ENCODE measurements around the gene ANKRD9. TPM values are rescaled to one million over a fixed set of nuclear protein-coding genes. Genes with fewer than 3 reads are reported as not detected.

ANKRD9 gene
- total RNA-seq, 8 experiments from 2014 or later: 1.7 to 12.7 (median 7.6) TPM

GRCh38 chr14:102513899-102514772, 4.6 kb upstream of the ANKRD9 start:
- in situ Hi-C loops (cut with MboI; ENCODE audit: low pct_unique_long_range_greater_than_20kb in 2 of 9, low sequenced_read_pairs in 9 of 9, unreplicated experiment in 9 of 9): loop anchor here in 2 of 9 experiments (10.0 kb wide), 1 partner anchor 69 kb away; no protein-coding TSS in a partner anchor
- 65 to 100% (median 90%) methylated on average over 1 to 12 of the region's 21 CpGs; no CpG with 5 or more reads in 3 of the 10 experiments for WGBS, 10 experiments
- Histone ChIP-seq H3K4me1 (replicated peaks in 1 of 2) (peaks cover 0 to 11% of the 10 kb centered on the region in 2 donors), H3K4me3 (no peak overlapping the region), H3K27ac (no peak overlapping the region)
- no peak for ATAC-seq (replicated peaks in 6 of 8)

- H3K4me1 ChIP-seq (replicated peaks in 1 of 2): peaks cover 0 to 11% of the 10 kb centered on the region in 2 donors
- ATAC-seq (replicated peaks in 6 of 8): no peak
- in situ Hi-C loops (cut with MboI; ENCODE audit: low pct_unique_long_range_greater_than_20kb in 2 of 9, low sequenced_read_pairs in 9 of 9, unreplicated experiment in 9 of 9): loop anchor here in 2 of 9 experiments (10.0 kb wide), 1 partner anchor 68 kb away; no protein-coding TSS in a partner anchor
- H3K4me3 ChIP-seq: no peak overlapping the region
- 94 to 100% (median 100%) methylated on average over 1 to 8 of the region's 11 CpGs; no CpG with 5 or more reads in 7 of the 10 experiments for WGBS, 10 experiments
- H3K27ac ChIP-seq: no peak overlapping the region
Measured at GRCh38 chr14:102512793-102513300, 3.3 kb upstream of the ANKRD9 start.

- H3K27ac ChIP-seq: no peak overlapping the region
- no peak overlapping the region for H3K4me3 ChIP-seq
- ATAC-seq (replicated peaks in 6 of 8): no peak
- in situ Hi-C loops (cut with MboI; ENCODE audit: low pct_unique_long_range_greater_than_20kb in 2 of 9, low sequenced_read_pairs in 9 of 9, unreplicated experiment in 9 of 9): loop anchor here in 2 of 9 experiments (10.0 kb wide), 1 partner anchor 67 kb away; no protein-coding TSS in a partner anchor
- 89 to 100% (median 100%) methylated on average over 1 to 3 of the region's 5 CpGs; no CpG with 5 or more reads in 6 of the 10 experiments for WGBS, 10 experiments
- H3K4me1 ChIP-seq (replicated peaks in 1 of 2): peaks cover 0 to 11% of the 10 kb centered on the region in 2 donors
Measured at GRCh38 chr14:102511538-102511937, 2.0 kb upstream of the ANKRD9 start.

- Histone ChIP-seq H3K4me1 (replicated peaks in 1 of 2) (peaks cover 0 to 8% of the 10 kb centered on the region in 2 donors), H3K4me3 (peak overlapping the region in 4 of 5 donors; percentile 62 to 96 (median 74)), H3K27ac (no peak overlapping the region)
- in situ Hi-C loops (cut with MboI; ENCODE audit: low pct_unique_long_range_greater_than_20kb in 2 of 9, low sequenced_read_pairs in 9 of 9, unreplicated experiment in 9 of 9): loop anchor here in 2 of 9 experiments (10.0 kb wide), 1 partner anchor 66 kb away; no protein-coding TSS in a partner anchor
- WGBS, 10 experiments: 20 to 70% (median 40%) methylated on average over 1 to 2 of the region's 19 CpGs; no CpG with 5 or more reads in 6 of the 10 experiments
- peak in 6 of 8 experiments; percentile 1 to 30 (median 15) for ATAC-seq (replicated peaks in 6 of 8)
Measured at GRCh38 chr14:102510616-102511520, 1.3 kb upstream of the ANKRD9 start.

- peak overlapping the region; percentile 62 to 96 (median 66) for H3K4me3 ChIP-seq
- WGBS, 10 experiments: 7 to 40% (median 20%) methylated on average over 2 to 9 of the region's 110 CpGs; no CpG with 5 or more reads in 6 of the 10 experiments
- in situ Hi-C loops (cut with MboI; ENCODE audit: low pct_unique_long_range_greater_than_20kb in 2 of 9, low sequenced_read_pairs in 9 of 9, unreplicated experiment in 9 of 9): no loop called here
- H3K4me1 ChIP-seq (replicated peaks in 1 of 2): peaks cover 13 to 21% of the 10 kb centered on the region in 2 donors
- ATAC-seq (replicated peaks in 6 of 8): peak; percentile 24 to 68 (median 37)
- peak overlapping the region in 1 of 2 donors; percentile 57 for H3K27ac ChIP-seq
Measured at GRCh38 chr14:102508774-102509745, 516 bp downstream of the ANKRD9 start.

- peaks cover 18 to 22% of the 10 kb centered on the region in 2 donors for H3K4me1 ChIP-seq (replicated peaks in 1 of 2)
- 90 to 100% methylated on average over 1 to 2 of the region's 14 CpGs; no CpG with 5 or more reads in 8 of the 10 experiments for WGBS, 10 experiments
- H3K4me3 ChIP-seq: peak overlapping the region; percentile 62 to 96 (median 66)
- peak in 2 of 8 experiments; percentile 1 to 5 for ATAC-seq (replicated peaks in 6 of 8)
- H3K27ac ChIP-seq: no peak overlapping the region
- in situ Hi-C loops (cut with MboI; ENCODE audit: low pct_unique_long_range_greater_than_20kb in 2 of 9, low sequenced_read_pairs in 9 of 9, unreplicated experiment in 9 of 9): no loop called here
Measured at GRCh38 chr14:102508410-102508773, 1.2 kb downstream of the ANKRD9 start.

GRCh38 chr14:102507857-102508312, 1.7 kb downstream of the ANKRD9 start:
- in situ Hi-C loops (cut with MboI; ENCODE audit: low pct_unique_long_range_greater_than_20kb in 2 of 9, low sequenced_read_pairs in 9 of 9, unreplicated experiment in 9 of 9): no loop called here

GRCh38 chr14:102507081-102507856, 2.3 kb downstream of the ANKRD9 start:
- H3K27ac ChIP-seq: no peak overlapping the region

More at GRCh38 chr14:102507857-102508312, 1.7 kb downstream of the ANKRD9 start:
- Histone ChIP-seq H3K4me1 (replicated peaks in 1 of 2) (peaks cover 18 to 22% of the 10 kb centered on the region in 2 donors), H3K27ac (no peak overlapping the region), H3K4me3 (peak overlapping the region in 1 of 5 donors; percentile 96)
- WGBS, 10 experiments: 100% methylated on average over 1 to 3 of the region's 21 CpGs; no CpG with 5 or more reads in 8 of the 10 experiments
- no peak for ATAC-seq (replicated peaks in 6 of 8)

GRCh38 chr14:102506626-102506925, 3.0 kb downstream of the ANKRD9 start:
- ATAC-seq (replicated peaks in 6 of 8): no peak
- WGBS, 10 experiments: 94 to 100% (median 98%) methylated on average over 1 to 6 of the region's 11 CpGs; no CpG with 5 or more reads in 6 of the 10 experiments
- in situ Hi-C loops (cut with MboI; ENCODE audit: low pct_unique_long_range_greater_than_20kb in 2 of 9, low sequenced_read_pairs in 9 of 9, unreplicated experiment in 9 of 9): no loop called here
- no peak overlapping the region for H3K27ac ChIP-seq
- H3K4me3 ChIP-seq: no peak overlapping the region
- H3K4me1 ChIP-seq (replicated peaks in 1 of 2): peaks cover 18 to 22% of the 10 kb centered on the region in 2 donors

More at GRCh38 chr14:102507081-102507856, 2.3 kb downstream of the ANKRD9 start:
- WGBS, 10 experiments: 86 to 98% (median 93%) methylated on average over 3 to 25 of the region's 115 CpGs; no CpG with 5 or more reads in 5 of the 10 experiments
- ATAC-seq (replicated peaks in 6 of 8): no peak
- peaks cover 18 to 22% of the 10 kb centered on the region in 2 donors for H3K4me1 ChIP-seq (replicated peaks in 1 of 2)
- H3K4me3 ChIP-seq: no peak overlapping the region
- in situ Hi-C loops (cut with MboI; ENCODE audit: low pct_unique_long_range_greater_than_20kb in 2 of 9, low sequenced_read_pairs in 9 of 9, unreplicated experiment in 9 of 9): no loop called here

GRCh38 chr14:102505775-102506625, 3.6 kb downstream of the ANKRD9 start:
- Histone ChIP-seq H3K27ac (no peak overlapping the region), H3K4me3 (no peak overlapping the region), H3K4me1 (replicated peaks in 1 of 2) (peaks cover 18 to 22% of the 10 kb centered on the region in 2 donors)
- ATAC-seq (replicated peaks in 6 of 8): no peak
- in situ Hi-C loops (cut with MboI; ENCODE audit: low pct_unique_long_range_greater_than_20kb in 2 of 9, low sequenced_read_pairs in 9 of 9, unreplicated experiment in 9 of 9): no loop called here
- 80 to 86% (median 83%) methylated on average over 3 to 6 of the region's 19 CpGs; no CpG with 5 or more reads in 7 of the 10 experiments for WGBS, 10 experiments

All from motor neuron (in vitro differentiated cells).